ENCODE results near the gene C15orf61.

GRCh38 chr15:67545864-67546263 lies 24.9 kb downstream of the C15orf61 start:
- TF ChIP-seq CTCF (IDR thresholded peaks at IDR 0.05 in 4 of 5, conservative IDR thresholded peaks at IDR 0.05 in 1 of 5): no peak
- TF ChIP-seq POLR2A (IDR thresholded peaks at IDR 0.05): no peak
